GM18502 (cell line): ENCODE results near the gene MAD1L1.
"Not testable (repeated sequence)": the region's sequence is repeated elsewhere in the genome, so short reads cannot be mapped to it uniquely, and the experiment has no call there.

Experiments used
- ATAC-seq: cut with Tn5 transposase; IDR thresholded peaks from one replicate; pipeline ENCODE4 v1.9.1; 2021; ENCODE audit warnings: mild to moderate bottlenecking; ENCODE audit not compliant: unreplicated experiment, poor library complexity

MAD1L1 gene

DNA sequence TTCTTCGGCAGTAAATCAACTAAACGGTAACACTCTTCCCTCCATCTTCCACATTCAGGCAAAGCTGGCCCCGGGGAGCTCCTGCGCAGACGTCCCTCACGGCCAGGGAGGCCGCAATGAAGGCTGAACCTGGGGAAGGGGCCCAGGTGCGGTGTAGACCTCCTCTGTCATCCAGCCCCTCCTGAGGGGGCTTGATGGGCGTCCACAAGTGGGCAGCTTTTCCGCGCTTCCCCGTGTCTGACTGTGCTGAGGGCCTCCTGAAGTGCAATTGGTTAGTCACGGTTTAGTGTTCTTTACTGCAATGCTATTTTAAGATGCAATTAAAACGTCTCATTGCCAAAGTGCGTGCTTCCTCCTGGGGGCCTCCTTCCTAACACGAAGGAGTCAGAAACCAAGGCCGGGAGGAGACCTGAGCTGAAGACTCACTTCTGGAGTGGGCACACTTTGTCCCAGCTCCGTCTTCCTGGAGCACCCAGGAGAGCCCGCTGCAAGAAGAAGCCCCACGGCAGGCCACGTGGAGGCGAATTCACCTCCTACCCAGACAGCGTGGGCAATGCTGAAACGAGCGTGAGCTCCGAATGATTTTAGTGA is 389.4 kb downstream of the MAD1L1 start:
- ATAC-seq: peak; percentile 23

DNA sequence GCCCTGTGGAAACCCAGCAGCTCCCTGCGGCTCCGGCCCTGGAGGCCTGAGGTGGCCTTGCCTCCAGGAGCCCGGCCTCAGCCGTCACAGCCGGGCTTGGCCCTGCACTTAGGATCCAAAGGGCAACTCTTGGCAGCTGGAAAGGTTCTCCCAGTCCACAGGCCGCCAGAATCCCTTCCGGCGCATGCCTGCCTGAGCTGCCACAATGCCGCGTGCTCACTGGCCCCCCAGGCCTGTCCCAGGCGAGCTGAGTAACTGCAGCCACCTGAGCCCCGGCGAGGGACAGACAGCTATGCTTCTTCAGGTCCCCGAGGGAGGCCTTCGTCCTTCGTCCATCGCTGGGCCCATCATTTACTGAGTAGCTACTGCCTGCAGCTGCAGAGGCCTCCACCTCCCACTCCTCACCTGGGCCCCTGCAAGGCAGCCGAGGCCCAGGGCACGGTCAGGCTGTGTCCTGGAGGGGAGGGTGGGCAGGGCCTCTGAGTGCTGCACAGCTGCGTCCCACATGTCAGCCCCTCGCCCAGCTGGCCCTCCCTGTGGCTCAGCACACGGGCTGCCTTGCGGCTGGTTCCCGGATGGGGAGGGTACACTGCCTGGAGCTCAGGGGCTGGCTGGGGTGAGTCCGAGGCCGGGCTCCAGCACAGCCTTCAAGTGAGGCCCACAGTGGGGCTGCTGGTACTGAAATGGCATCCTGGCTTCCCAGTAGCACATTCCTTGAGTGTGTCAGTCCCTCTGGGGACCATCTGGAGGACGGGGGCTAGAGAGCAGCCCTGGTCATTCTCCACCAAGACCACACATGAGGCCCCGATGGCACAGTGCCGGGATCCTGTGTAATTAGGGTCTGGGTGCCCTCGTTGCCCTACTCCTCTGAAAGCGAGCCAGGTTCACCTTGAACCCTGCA is 390.2 kb downstream of the MAD1L1 start:
- no peak for ATAC-seq

- not testable (repeated sequence) for ATAC-seq
Measured at GRCh38 chr7:1841286-1842021, 391.3 kb downstream of the MAD1L1 start.

DNA sequence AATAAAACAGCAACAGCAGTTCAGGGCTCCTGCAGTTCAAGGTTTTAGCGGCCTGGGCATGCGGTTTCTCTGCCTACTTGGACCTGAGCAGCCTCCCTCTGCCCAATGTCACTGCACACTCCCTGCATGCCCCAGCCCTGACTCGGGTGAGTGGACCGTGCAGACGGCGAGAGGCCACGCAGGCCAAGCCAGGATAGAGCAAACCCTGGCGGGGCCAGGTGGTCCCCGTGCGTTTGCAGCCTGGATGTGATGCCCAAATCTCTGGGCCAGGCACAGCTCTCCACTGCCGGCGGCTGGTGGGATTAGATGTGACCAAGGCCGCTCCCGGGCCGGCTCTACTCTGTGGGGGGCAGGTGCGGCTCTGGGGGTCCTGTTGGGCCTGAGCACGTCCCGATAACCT is 392.0 kb downstream of the MAD1L1 start:
- not testable (repeated sequence) for ATAC-seq

DNA sequence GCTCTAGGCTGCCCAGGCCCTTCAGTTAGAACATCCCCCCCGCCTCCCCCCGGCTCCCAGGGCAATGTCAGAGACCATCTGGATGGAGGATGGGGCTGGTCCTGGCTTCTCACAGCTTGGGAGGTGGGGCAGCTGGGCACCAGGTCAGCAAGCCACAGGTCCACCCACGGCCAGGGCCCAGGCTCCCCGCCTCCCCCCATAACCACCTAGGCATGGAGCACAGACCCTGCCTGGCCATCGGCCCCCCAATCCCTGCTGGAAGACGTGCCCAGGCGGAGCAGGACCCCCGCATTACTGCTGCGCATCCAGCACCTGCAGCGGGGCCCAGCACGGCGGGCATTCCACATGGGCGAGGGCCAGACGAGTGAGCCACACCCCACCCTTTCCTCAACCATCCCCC is 393.0 kb downstream of the MAD1L1 start:
- ATAC-seq: no peak

GRCh38 chr7:1838911-1839531 is 393.7 kb downstream of the MAD1L1 start:
- ATAC-seq: not testable (repeated sequence)

DNA sequence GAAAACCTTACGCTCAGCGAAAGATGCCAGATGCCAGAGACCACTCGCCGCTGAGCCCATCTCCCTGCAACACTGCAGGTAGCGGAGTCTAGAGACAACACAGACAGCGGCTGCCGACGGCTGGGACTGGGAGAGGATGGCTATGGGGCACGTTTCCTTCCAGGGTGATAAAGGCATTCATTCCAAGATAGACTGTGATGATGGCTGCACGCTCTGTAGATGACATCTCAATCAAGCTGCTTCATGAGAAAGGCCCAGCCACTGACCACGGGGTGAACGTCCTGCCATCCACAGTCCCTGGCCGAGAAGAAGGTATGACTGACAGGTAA is 394.2 kb downstream of the MAD1L1 start:
- ATAC-seq: not testable (repeated sequence)

DNA sequence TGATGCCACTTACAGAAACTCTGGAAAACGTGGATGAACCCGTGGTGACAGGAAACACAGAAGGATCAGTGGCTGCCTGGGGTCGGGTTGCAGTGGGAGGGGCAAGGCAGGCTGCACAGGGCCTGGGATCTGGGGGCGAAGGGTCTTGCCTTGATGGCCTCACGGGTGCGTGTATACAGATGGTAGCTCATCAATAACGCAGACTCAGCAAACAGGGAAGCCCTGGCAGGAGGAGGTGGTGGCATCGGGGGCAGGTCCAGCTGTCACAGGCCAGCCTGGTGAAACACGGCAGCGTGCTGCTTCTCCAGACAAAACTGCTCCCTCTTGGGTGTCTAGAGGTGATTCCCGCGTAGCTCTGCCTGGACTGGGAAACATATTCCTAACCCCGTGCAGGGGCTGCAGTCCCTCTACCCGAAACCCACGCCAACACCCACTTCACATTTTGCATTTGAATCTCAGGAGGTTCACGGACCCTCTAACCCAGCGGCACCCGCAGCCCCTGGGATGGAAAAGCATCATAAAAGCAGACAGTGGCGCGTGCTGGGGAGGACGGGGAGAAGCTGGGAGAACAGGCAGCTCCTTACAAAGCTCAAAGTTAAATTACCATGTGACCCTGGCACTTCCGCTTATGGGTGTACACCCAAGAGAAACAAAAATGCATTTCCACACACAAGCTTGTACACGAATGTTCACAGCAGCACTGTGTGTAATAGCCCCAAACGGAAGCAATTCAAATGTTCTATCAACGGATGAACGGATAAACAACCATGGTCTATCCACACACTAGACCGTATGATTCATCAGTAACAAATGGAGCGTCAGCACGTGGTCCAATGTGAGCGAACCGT is 394.8 kb downstream of the MAD1L1 start:
- not testable (repeated sequence) for ATAC-seq

- not testable (repeated sequence) for ATAC-seq
Measured at GRCh38 chr7:1831933-1832535, 400.7 kb downstream of the MAD1L1 start.

GRCh38 chr7:1831471-1831870 is 401.3 kb downstream of the MAD1L1 start:
- not testable (repeated sequence) for ATAC-seq

DNA sequence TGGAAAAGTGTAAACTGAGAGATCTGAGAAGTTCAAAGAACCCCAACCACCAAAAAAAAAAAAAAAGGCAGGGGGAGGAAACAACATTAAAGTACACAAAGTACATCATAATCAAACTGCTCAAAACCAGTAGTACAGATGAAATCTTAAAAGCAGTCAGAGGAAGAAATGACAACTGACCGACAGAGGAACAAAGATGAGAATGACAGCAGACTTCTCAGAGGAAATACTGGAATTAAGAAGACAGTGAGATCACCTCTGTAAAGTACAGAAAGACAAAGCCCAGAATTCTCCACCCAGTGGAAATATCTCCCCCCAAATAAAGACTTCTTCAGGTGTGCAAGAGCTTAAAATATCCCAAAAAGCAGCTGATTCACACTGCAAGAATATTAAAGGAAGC is 403.1 kb downstream of the MAD1L1 start:
- not testable (repeated sequence) for ATAC-seq

DNA sequence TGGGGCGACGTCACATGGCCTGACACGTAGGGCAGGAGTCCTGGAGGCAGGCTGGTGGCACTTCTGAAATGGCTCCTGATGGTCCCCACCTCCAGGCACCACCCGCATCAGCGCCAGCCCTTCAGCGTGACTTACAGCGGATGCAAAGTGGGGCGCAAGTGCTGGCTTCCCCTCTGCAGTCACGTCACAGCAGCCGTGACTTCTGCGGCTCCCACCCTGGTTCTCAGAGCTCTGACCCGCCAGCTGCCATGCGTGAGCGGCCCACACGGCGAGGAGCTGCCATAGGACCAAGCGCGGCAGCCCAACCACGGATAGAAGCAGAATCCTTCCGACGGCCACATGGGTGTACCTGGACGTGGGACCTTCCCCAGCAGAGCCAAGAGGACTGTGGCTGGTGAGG is 403.6 kb downstream of the MAD1L1 start:
- no peak for ATAC-seq

DNA sequence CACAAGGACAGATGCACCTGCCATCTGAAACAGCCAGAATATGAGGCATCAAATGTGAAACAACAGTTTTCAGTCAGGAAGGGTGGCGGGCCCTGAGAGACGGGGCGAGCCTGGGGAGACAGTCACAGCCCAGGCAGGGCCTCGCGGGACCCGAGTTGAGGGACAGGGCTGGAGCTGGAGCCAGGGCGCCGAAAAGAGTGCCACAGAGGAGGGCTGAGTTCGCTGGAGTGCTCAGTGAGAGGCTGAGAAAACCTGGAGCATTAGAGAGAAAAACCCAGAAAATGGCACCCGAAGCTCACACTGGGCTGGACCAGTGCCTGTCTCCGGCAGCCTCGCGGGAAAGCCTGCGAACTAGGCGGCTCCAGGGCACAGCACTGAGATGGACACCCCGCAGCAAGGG is 404.6 kb downstream of the MAD1L1 start:
- not testable (repeated sequence) for ATAC-seq

DNA sequence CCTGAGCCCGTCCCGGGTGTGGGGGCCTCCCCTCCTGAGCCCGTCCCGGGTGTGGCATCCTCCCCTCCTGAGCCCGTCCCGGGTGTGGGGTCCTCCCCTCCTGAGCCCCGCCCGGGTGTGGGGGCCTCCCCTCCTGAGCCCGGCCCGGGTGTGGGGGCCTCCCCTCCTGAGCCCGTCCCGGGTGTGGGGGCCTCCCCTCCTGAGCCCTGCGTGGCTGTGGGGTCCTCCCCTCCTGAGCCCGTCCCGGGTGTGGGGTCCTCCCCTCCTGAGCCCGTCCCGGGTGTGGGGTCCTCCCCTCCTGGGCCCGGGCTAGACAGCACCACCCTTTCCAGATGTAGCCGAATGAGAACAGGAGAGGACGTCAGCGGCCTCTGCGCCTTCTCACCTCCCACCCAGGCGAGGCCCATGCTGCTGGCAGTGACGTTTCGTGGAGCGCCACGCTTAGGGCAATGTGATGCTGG is 405.2 kb downstream of the MAD1L1 start:
- not testable (repeated sequence) for ATAC-seq

- ATAC-seq: not testable (repeated sequence)
Measured at GRCh38 chr7:1826931-1827330, 405.8 kb downstream of the MAD1L1 start.

DNA sequence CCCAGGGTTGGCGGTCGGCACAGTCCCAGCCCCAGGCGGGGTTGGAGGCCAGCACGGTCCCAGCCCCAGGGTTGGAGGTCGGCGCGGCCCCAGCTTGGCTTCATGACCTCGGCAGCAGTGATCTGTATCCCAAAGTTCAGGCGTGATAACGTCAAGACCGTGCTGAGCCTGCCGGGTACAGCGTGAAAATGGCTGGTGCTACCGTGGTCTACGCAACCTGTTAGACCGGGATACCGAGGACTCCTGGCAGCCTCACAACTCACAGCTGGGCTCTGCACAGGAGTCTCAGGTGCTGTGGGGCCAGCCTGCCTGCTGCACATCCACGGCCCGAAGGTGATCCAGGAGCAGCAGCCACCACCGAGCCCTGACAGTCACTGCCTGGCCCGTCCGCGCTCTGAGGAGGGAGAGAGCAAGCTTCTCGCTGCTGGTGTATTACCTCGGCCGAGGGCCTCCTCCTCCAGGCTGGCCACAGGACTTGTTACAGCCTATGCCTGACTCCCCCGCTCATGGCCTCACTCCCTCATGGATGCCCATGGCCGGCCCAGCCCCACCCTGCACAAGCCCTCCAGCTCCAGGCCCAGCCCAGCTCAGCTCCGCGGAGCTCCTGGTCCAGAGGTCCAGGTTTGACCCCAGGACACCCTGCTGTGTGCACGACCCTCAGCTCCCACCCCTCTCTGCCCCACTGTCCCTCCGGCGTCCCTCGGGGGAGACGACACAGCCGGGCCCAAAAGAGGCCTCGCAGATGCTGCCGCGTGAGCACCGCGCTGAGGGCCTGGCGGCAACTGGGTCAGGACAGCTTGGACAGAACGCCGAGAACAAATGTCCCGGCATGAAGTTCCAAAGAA is 406.6 kb downstream of the MAD1L1 start:
- ATAC-seq: no peak

- not testable (repeated sequence) for ATAC-seq
Measured at GRCh38 chr7:1825647-1825896, 407.2 kb downstream of the MAD1L1 start.

GRCh38 chr7:1824882-1825646 is 407.7 kb downstream of the MAD1L1 start:
- ATAC-seq: not testable (repeated sequence)
